Trophoblast cell (in vitro differentiated cells and primary cell): Measurements from ENCODE around the gene LTC4S.
"Not testable (repeated sequence)": the region's sequence is repeated elsewhere in the genome, so short reads cannot be mapped to it uniquely, and the experiment has no call there.

ENCODE experiments used
- DNase-seq, 2 donors: peaks; one replicate each; pipeline ENCODE4 v3.0.0-alpha.2; 2016
- H2AFZ ChIP-seq: 2 replicates; pipeline ENCODE4 v1.6.1; 2013; ENCODE audit warnings: low read length, moderate library complexity, mild to moderate bottlenecking; ENCODE audit not compliant: insufficient read depth, poor library complexity
- H2AK5ac ChIP-seq: 2 replicates; pipeline ENCODE4 v1.6.1; 2013; ENCODE audit warnings: mild to moderate bottlenecking, low read length
- H2BK120ac ChIP-seq: 2 replicates; pipeline ENCODE4 v1.6.1; 2013; ENCODE audit warnings: low read length, mild to moderate bottlenecking, moderate library complexity; ENCODE audit not compliant: insufficient read depth, poor library complexity
- H2BK12ac ChIP-seq: 2 replicates; pipeline ENCODE4 v1.6.1; 2013; ENCODE audit warnings: mild to moderate bottlenecking, low read length, moderate library complexity
- H2BK5ac ChIP-seq: 2 replicates; pipeline ENCODE4 v1.6.1; 2013; ENCODE audit warnings: low read length, low read depth, moderate library complexity, mild to moderate bottlenecking; ENCODE audit not compliant: poor library complexity
- H3K14ac ChIP-seq: 2 replicates; pipeline ENCODE4 v1.6.1; 2013; ENCODE audit warnings: mild to moderate bottlenecking, low read length
- H3K18ac ChIP-seq: 2 replicates; pipeline ENCODE4 v1.6.1; 2013; ENCODE audit warnings: mild to moderate bottlenecking, low read length
- H3K23ac ChIP-seq: 2 replicates; pipeline ENCODE4 v1.6.1; 2013; ENCODE audit warnings: low read length
- H3K27ac ChIP-seq: 2 replicates; pipeline ENCODE4 v1.5.1; 2013; ENCODE audit warnings: low read depth, mild to moderate bottlenecking, inconsistent platforms, low read length, moderate library complexity
- H3K27me3 ChIP-seq: 2 replicates; pipeline ENCODE4 v1.6.1; 2013; ENCODE audit warnings: inconsistent platforms, mild to moderate bottlenecking, low read length, moderate library complexity; ENCODE audit not compliant: insufficient read depth
- H3K36me3 ChIP-seq, 2 experiments: 1 replicate in 1 of 2; 2 replicates in 1 of 2; pipeline ENCODE4 v1.6.1; 2013; ENCODE audit warnings: low read length in 2 of 2, mild to moderate bottlenecking in 2 of 2, moderate library complexity in 1 of 2; ENCODE audit not compliant: insufficient read depth in 2 of 2, control insufficient read depth in 1 of 2
- H3K4ac ChIP-seq: 2 replicates; pipeline ENCODE4 v1.6.1; 2013; ENCODE audit warnings: low read depth, mild to moderate bottlenecking, low read length, moderate library complexity
- H3K4me1 ChIP-seq, 2 experiments: 1 replicate in 1 of 2; 2 replicates in 1 of 2; pipeline ENCODE4 v1.6.1; 2013; ENCODE audit warnings: low read length in 2 of 2, mild to moderate bottlenecking in 2 of 2, moderate library complexity in 1 of 2; ENCODE audit not compliant: insufficient read depth in 2 of 2, control insufficient read depth in 1 of 2
- H3K4me2 ChIP-seq: 2 replicates; pipeline ENCODE4 v1.6.1; 2013; ENCODE audit warnings: inconsistent platforms, mild to moderate bottlenecking, low read length, moderate library complexity
- H3K4me3 ChIP-seq: 2 replicates; pipeline ENCODE4 v1.5.1; 2013; ENCODE audit warnings: mild to moderate bottlenecking, low read depth, low read length, inconsistent platforms
- H3K79me1 ChIP-seq: one replicate; pipeline ENCODE4 v1.6.1; 2013; ENCODE audit warnings: low read length
- H3K79me2 ChIP-seq: 2 replicates; pipeline ENCODE4 v1.6.1; 2013; ENCODE audit warnings: low read length, mild to moderate bottlenecking; ENCODE audit not compliant: control insufficient read depth, insufficient read depth, poor library complexity
- H3K9ac ChIP-seq: 2 replicates; pipeline ENCODE4 v1.6.1; 2013; ENCODE audit warnings: mild to moderate bottlenecking, low read length
- H3K9me3 ChIP-seq: 2 replicates; pipeline ENCODE4 v1.6.1; 2013; ENCODE audit warnings: low read depth, mild to moderate bottlenecking, control low read depth, inconsistent platforms, low read length; ENCODE audit not compliant: insufficient read depth
- H4K12ac ChIP-seq: 2 replicates; pipeline ENCODE4 v1.6.1; 2013; ENCODE audit warnings: low read depth, mild to moderate bottlenecking, low read length, moderate library complexity
- H4K8ac ChIP-seq: 2 replicates; pipeline ENCODE4 v1.6.1; 2013; ENCODE audit warnings: low read depth, mild to moderate bottlenecking, low read length, moderate library complexity
- H4K91ac ChIP-seq: one replicate; pipeline ENCODE4 v1.6.1; 2013; ENCODE audit warnings: low read depth, mild to moderate bottlenecking, low read length, moderate library complexity
- WGBS: extraction: QIAGEN DNeasy Blood & Tissue Kit; methylation state at CpG from one replicate; pipeline ENCODE4 v1.1.7; 2013; ENCODE audit warnings: missing lambda C conversion rate; ENCODE audit not compliant: insufficient read length, insufficient coverage; ENCODE audit errors: extremely low coverage; 5-methylcytosine and 5-hydroxymethylcytosine counted together

The LTC4S gene

DNA sequence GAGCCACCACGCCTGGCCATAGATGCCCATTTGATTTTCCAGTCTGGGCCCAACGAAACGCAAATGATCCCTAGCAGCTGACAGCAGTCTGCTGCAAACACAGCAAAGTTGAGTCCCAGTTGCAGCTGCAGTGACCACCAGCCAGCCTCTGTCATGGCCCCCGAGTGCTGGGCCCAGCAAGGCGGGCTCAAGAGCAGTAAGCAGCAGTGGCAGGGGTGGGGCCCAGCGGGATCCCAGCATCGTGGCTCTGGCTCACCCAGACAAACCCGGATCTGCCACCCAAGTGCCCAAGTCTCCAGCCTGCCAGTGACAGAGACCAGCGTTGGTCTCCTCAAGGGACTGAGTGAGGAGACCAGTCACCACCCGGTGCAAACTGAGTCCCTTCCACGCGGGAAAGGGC lies 6.9 kb upstream of the LTC4S start:
- H3K27me3 ChIP-seq = no peaks in the 10 kb centered on the region
- H3K9ac ChIP-seq = no peak overlapping the region
- no CpG with 5 or more reads among the region's 12 CpGs for WGBS
- no peak overlapping the region for H2BK5ac ChIP-seq
- H3K4ac ChIP-seq = no peak overlapping the region
- no peak overlapping the region for H2BK120ac ChIP-seq
- H3K14ac ChIP-seq = no peak overlapping the region
- no peaks in the 10 kb centered on the region for H3K79me2 ChIP-seq
- no peak for DNase-seq
- H3K79me1 ChIP-seq = no peaks in the 10 kb centered on the region
- no peak overlapping the region for H4K91ac ChIP-seq
- H4K8ac ChIP-seq = no peak overlapping the region
- H3K18ac ChIP-seq = no peak overlapping the region
- peaks cover 4 to 6% of the 10 kb centered on the region in 2 experiments for H3K4me1 ChIP-seq
- no peak overlapping the region for H2AK5ac ChIP-seq
- no peak overlapping the region for H3K27ac ChIP-seq
- no peak overlapping the region for H2AFZ ChIP-seq
- no peak overlapping the region for H2BK12ac ChIP-seq
- H3K36me3 ChIP-seq = no peaks in the 10 kb centered on the region
- no peaks in the 10 kb centered on the region for H3K9me3 ChIP-seq
- no peak overlapping the region for H3K4me2 ChIP-seq
- H3K4me3 ChIP-seq = no peak overlapping the region
- H4K12ac ChIP-seq = no peak overlapping the region
- no peak overlapping the region for H3K23ac ChIP-seq

DNA sequence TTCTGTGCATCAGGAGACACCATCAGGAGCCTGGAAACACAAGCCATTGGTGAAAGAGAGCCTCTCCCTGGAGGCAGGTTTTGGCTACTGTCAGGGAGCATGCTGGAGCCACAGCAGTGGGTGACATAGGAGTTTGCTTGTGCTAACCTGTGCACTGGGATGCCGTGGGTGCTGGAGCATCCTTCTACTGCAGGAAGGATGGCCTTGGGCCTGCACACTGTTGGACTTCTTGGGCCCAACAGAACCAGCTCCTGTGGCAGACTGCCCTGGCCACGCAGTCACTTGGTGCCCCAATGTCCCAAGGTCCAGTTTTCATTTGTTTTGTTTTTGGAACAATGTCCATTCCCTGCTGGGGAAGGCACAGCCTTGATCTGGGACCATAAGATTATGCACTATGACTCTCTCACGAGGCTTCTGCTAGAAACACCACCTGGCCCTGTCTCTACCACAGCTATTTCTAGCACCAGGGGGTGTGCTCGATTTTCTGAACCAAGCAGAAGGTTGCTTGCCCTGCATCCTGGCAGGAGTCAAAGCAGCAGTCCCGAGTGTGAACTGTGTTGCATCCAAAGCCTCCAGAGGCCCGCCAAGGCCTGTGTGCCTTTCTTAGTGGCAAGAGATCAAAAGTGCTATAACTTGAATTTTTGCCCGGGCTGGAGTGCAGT lies 5.5 kb upstream of the LTC4S start:
- Histone ChIP-seq H4K12ac (no peak overlapping the region), H3K4me2 (no peak overlapping the region), H3K9ac (no peak overlapping the region), H3K27me3 (no peaks in the 10 kb centered on the region), H4K8ac (no peak overlapping the region), H3K27ac (no peak overlapping the region), H2AFZ (no peak overlapping the region), H4K91ac (no peak overlapping the region), H3K18ac (no peak overlapping the region), H2BK5ac (no peak overlapping the region), H3K14ac (no peak overlapping the region), H3K4me3 (no peak overlapping the region), H2BK12ac (no peak overlapping the region), H3K23ac (no peak overlapping the region), H3K79me2 (no peaks in the 10 kb centered on the region), H2AK5ac (no peak overlapping the region), H2BK120ac (no peak overlapping the region), H3K4ac (no peak overlapping the region), H3K79me1 (no peaks in the 10 kb centered on the region), H3K9me3 (no peaks in the 10 kb centered on the region), H3K36me3 (no peaks in the 10 kb centered on the region), H3K4me1 (no peaks in the 10 kb centered on the region)
- DNase-seq = no peak
- WGBS = no CpG with 5 or more reads among the region's 7 CpGs

DNA sequence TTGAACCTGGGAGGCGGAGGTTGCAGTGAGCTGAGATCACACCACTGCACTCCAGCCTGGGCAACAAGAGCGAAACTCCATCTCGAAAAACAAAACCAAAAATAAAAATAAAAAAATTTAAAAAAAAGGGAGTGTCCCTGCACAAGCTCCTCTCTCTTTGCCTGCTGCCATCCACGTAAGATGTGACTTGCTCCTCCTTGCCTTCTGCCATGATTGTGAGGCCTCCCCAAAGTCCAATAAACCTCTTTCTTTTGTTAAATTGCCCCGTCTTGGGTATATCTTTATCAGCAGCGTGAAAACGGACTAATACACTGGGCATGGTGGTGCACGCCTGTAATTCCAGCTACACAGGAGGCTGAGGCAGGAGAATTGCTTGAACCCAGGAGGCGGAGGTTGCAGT lies 4.5 kb upstream of the LTC4S start:
- not testable (repeated sequence) for H2AK5ac ChIP-seq, H4K8ac ChIP-seq, H3K9me3 ChIP-seq, H3K14ac ChIP-seq, H2BK120ac ChIP-seq, H3K4me3 ChIP-seq, H3K4ac ChIP-seq, H2BK12ac ChIP-seq, H2BK5ac ChIP-seq, H3K4me2 ChIP-seq, H3K79me1 ChIP-seq, H4K91ac ChIP-seq, DNase-seq, H3K18ac ChIP-seq, H3K23ac ChIP-seq, H3K9ac ChIP-seq, H2AFZ ChIP-seq, H4K12ac ChIP-seq, H3K27me3 ChIP-seq, H3K27ac ChIP-seq, H3K36me3 ChIP-seq, H3K79me2 ChIP-seq, H3K4me1 ChIP-seq
- WGBS = no CpG with 5 or more reads among the region's 9 CpGs

DNA sequence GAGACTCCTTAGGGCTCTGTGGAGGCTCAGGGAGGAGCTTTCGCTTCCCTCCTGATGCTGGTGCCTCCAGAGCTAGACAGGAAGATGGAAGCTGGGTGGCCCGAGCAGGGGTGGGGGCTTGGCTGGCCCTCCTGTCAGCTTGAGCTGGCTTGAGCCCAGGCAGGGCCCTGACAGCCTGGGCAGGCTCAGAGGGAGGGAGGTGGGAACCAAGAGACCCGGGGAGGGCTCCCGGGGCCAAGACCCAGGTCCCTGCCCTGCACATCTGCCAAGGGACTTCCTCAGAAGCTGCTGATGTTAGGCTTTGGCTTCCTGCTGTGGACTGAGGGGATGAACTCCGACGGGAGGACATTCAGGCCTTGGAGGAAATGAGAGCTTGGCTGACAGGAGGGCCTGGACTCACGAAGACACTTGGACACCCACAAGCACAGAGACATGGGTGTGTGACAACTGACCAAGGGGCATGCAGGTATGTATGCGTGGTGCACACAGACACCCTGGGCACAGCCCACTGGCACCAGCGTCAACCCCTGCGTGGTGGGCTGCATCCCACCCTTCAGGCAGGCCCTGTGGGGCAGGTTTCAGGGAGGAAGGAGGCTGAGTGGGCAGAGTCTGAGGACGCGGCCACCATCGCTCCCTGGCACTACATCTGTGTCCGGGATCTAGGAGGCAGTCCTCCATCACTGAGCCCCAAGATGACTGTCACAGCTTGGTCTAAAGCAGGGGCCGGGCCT lies 1.7 kb upstream of the LTC4S start:
- Histone ChIP-seq H3K9me3 (no peaks in the 10 kb centered on the region), H3K14ac (no peak overlapping the region), H3K4me1 (peaks cover 8 to 15% of the 10 kb centered on the region in 2 experiments), H3K4ac (no peak overlapping the region), H2BK120ac (no peak overlapping the region), H2BK5ac (no peak overlapping the region), H2AK5ac (no peak overlapping the region), H3K79me1 (peaks cover 7% of the 10 kb centered on the region), H3K36me3 (peaks cover 1 to 5% of the 10 kb centered on the region in 2 experiments), H3K27ac (no peak overlapping the region), H3K27me3 (no peaks in the 10 kb centered on the region), H3K4me3 (no peak overlapping the region), H4K91ac (no peak overlapping the region), H4K8ac (no peak overlapping the region), H3K79me2 (peaks cover 4% of the 10 kb centered on the region), H3K4me2 (no peak overlapping the region), H2AFZ (no peak overlapping the region), H3K9ac (no peak overlapping the region), H3K23ac (no peak overlapping the region), H4K12ac (no peak overlapping the region), H2BK12ac (no peak overlapping the region), H3K18ac (no peak overlapping the region)
- no peak for DNase-seq
- no CpG with 5 or more reads among the region's 15 CpGs for WGBS
